HEK293 (cell line): Measurements from ENCODE around the gene GAS2L2.

ENCODE experiments used
- CTCF ChIA-PET: fragments of 350-600 bp; formaldehyde crosslinking; extraction: SDS; loops from one replicate; lab custom pipeline; 2021; ENCODE audit warnings: antibody characterized with exemption; lab: Yijun Ruan, JAX
- POLR2A ChIA-PET: fragments of 300-600 bp; formaldehyde crosslinking; extraction: SDS; loops from one replicate; lab custom pipeline; 2020; ENCODE audit warnings: antibody characterized with exemption, inconsistent platforms; lab: Yijun Ruan, JAX
- H3K27ac ChIP-seq: fragments of 200-500 bp; sonication (Bioruptor generic); 2 replicates; pipeline ENCODE4 v1.5.1; 2014; ENCODE audit warnings: low read depth, low read length, control low read depth, inconsistent platforms; ENCODE audit errors: extremely low read depth
- H3K36me3 ChIP-seq, 2 experiments: fragments of 200-500 bp in 1 of 2; sonication (Bioruptor generic) in 1 of 2; 1 replicate in 1 of 2; 2 replicates in 1 of 2; pipeline ENCODE4 v1.5.1; 2014 to 2017; ENCODE audit warnings: inconsistent platforms in 2 of 2, low read length in 2 of 2; ENCODE audit not compliant: control insufficient read depth in 2 of 2, insufficient read depth in 1 of 2
- H3K4me1 ChIP-seq: fragments of 200-500 bp; sonication (Bioruptor generic); 2 replicates; pipeline ENCODE4 v1.5.1; 2014; ENCODE audit warnings: mild to moderate bottlenecking, low read length, inconsistent platforms; ENCODE audit not compliant: control insufficient read depth, insufficient read depth
- H3K4me3 ChIP-seq: 2 replicates; pipeline ENCODE4 v1.5.1; 2011; ENCODE audit warnings: low read depth, mild to moderate bottlenecking, control low read depth, low read length, moderate library complexity
- H3K9me3 ChIP-seq: fragments of 200-500 bp; sonication (Bioruptor generic); 2 replicates; pipeline ENCODE4 v1.5.1; 2014; ENCODE audit warnings: low read depth, low read length, inconsistent platforms; ENCODE audit not compliant: control insufficient read depth, insufficient read depth
- INSM2 ChIP-seq: fragments of 450-650 bp; formaldehyde crosslinking; IDR thresholded peaks from 2 replicates; pipeline ENCODE4 v1.5.1; 2016; ENCODE audit warnings: missing biosample characterization, missing genetic modification characterization
- KLF10 ChIP-seq: fragments of 450-650 bp; IDR thresholded peaks from 2 replicates; pipeline ENCODE4 v1.5.1; 2018; ENCODE audit warnings: missing biosample characterization, mild to moderate bottlenecking, missing genetic modification characterization
- MYNN ChIP-seq: fragments of 450-650 bp; formaldehyde crosslinking; IDR thresholded peaks from 2 replicates; pipeline ENCODE4 v1.5.1; 2016; ENCODE audit warnings: missing biosample characterization, missing genetic modification characterization, borderline replicate concordance
- SALL2 ChIP-seq: fragments of 450-650 bp; formaldehyde crosslinking; IDR thresholded peaks from 2 replicates; pipeline ENCODE4 v1.5.0; 2017; ENCODE audit warnings: missing biosample characterization, mild to moderate bottlenecking, missing genetic modification characterization, borderline replicate concordance
- SCRT1 ChIP-seq: fragments of 450-650 bp; formaldehyde crosslinking; IDR thresholded peaks from 2 replicates; pipeline ENCODE4 v1.5.1; 2016; ENCODE audit warnings: missing biosample characterization, missing genetic modification characterization, borderline replicate concordance
- SETDB1 ChIP-seq: IDR thresholded peaks from one replicate; pipeline ENCODE4 v1.6.1; 2017; ENCODE audit warnings: mild to moderate bottlenecking, low read length, moderate library complexity, mixed read lengths; ENCODE audit not compliant: insufficient read length
- YY2 ChIP-seq: fragments of 450-650 bp; formaldehyde crosslinking; IDR thresholded peaks from 2 replicates; pipeline ENCODE4 v1.5.1; 2016; ENCODE audit warnings: missing biosample characterization, missing genetic modification characterization
- ZNF112 ChIP-seq: fragments of 450-650 bp; formaldehyde crosslinking; IDR thresholded peaks from 2 replicates; pipeline ENCODE4 v1.5.0; 2017; ENCODE audit warnings: missing biosample characterization, missing genetic modification characterization
- ZNF114 ChIP-seq: fragments of 450-650 bp; formaldehyde crosslinking; IDR thresholded peaks from 2 replicates; pipeline ENCODE4 v1.5.0; 2017; ENCODE audit warnings: missing biosample characterization, missing genetic modification characterization
- ZNF274 ChIP-seq, 2 experiments: fragments of 200-500 bp in 1 of 2; fragments of 450-650 bp in 1 of 2; sonication (Bioruptor generic) in 1 of 2; formaldehyde crosslinking in 1 of 2; IDR thresholded peaks; 2 replicates each; pipeline versions ENCODE4 v1.5.1 to v1.6.1; 2014 to 2016; ENCODE audit warnings: borderline replicate concordance in 1 of 2, inconsistent platforms in 1 of 2, low read length in 1 of 2, missing biosample characterization in 1 of 2, missing genetic modification characterization in 1 of 2
- ZNF324 ChIP-seq: fragments of 450-650 bp; formaldehyde crosslinking; IDR thresholded peaks from 2 replicates; pipeline ENCODE4 v1.5.1; 2016; ENCODE audit warnings: missing biosample characterization, missing genetic modification characterization
- ZNF426 ChIP-seq: fragments of 450-650 bp; formaldehyde crosslinking; IDR thresholded peaks from 2 replicates; pipeline ENCODE4 v1.5.1; 2017; ENCODE audit warnings: missing biosample characterization, missing genetic modification characterization, mild to moderate bottlenecking, inconsistent platforms, moderate library complexity
- ZNF561 ChIP-seq: fragments of 450-650 bp; IDR thresholded peaks from 2 replicates; pipeline ENCODE4 v1.5.1; 2018; ENCODE audit warnings: missing biosample characterization, missing genetic modification characterization, borderline replicate concordance
- ZXDB ChIP-seq: fragments of 450-650 bp; formaldehyde crosslinking; IDR thresholded peaks from 2 replicates; pipeline ENCODE4 v1.5.1; 2016; ENCODE audit warnings: missing biosample characterization, missing genetic modification characterization
- TF ChIP-seq, protein P1 (sequence below): fragments of 450-650 bp; formaldehyde crosslinking; conservative IDR thresholded peaks from 2 replicates; pipeline ENCODE4 v1.5.1; 2016; ENCODE audit warnings: low read depth, missing biosample characterization, missing genetic modification characterization
- TF ChIP-seq, protein P2 (sequence below): fragments of 450-650 bp; formaldehyde crosslinking; IDR thresholded peaks from 2 replicates; pipeline ENCODE4 v1.5.1; 2016; ENCODE audit warnings: missing biosample characterization, missing genetic modification characterization
- TF ChIP-seq, protein P3 (sequence below): fragments of 450-650 bp; formaldehyde crosslinking; IDR thresholded peaks from 2 replicates; pipeline ENCODE4 v1.5.1; 2016; ENCODE audit warnings: missing biosample characterization, missing genetic modification characterization
- TF ChIP-seq, protein P4 (sequence below): fragments of 450-650 bp; formaldehyde crosslinking; IDR thresholded peaks from 2 replicates; pipeline ENCODE4 v1.5.1; 2016; ENCODE audit warnings: missing biosample characterization, missing genetic modification characterization

GAS2L2 gene

GRCh38 chr17:35775039-35775438 is 22.0 kb upstream of the GAS2L2 start:
- TF ChIP-seq YY2 (tag by site-specific recombination) (no peak), SCRT1 (tag by site-specific recombination) (no peak), SETDB1 (no peak), MYNN (tag by site-specific recombination) (no peak), SALL2 (tag by site-specific recombination) (no peak), KLF10 (no peak), ZNF274 (IDR thresholded peaks at IDR 0.05; ENCODE audit: low read length) (no peak), ZNF274 (tag by site-specific recombination; IDR thresholded peaks at IDR 0.05; ENCODE audit: borderline replicate concordance) (no peak), ZNF112 (tag by site-specific recombination) (no peak), ZNF426 (no peak), ZNF114 (tag by site-specific recombination) (no peak), ZXDB (tag by site-specific recombination) (no peak), ZNF324 (tag by site-specific recombination) (no peak), ZNF561 (no peak), INSM2 (tag by site-specific recombination) (no peak)
- TF ChIP-seq, protein P1, sequence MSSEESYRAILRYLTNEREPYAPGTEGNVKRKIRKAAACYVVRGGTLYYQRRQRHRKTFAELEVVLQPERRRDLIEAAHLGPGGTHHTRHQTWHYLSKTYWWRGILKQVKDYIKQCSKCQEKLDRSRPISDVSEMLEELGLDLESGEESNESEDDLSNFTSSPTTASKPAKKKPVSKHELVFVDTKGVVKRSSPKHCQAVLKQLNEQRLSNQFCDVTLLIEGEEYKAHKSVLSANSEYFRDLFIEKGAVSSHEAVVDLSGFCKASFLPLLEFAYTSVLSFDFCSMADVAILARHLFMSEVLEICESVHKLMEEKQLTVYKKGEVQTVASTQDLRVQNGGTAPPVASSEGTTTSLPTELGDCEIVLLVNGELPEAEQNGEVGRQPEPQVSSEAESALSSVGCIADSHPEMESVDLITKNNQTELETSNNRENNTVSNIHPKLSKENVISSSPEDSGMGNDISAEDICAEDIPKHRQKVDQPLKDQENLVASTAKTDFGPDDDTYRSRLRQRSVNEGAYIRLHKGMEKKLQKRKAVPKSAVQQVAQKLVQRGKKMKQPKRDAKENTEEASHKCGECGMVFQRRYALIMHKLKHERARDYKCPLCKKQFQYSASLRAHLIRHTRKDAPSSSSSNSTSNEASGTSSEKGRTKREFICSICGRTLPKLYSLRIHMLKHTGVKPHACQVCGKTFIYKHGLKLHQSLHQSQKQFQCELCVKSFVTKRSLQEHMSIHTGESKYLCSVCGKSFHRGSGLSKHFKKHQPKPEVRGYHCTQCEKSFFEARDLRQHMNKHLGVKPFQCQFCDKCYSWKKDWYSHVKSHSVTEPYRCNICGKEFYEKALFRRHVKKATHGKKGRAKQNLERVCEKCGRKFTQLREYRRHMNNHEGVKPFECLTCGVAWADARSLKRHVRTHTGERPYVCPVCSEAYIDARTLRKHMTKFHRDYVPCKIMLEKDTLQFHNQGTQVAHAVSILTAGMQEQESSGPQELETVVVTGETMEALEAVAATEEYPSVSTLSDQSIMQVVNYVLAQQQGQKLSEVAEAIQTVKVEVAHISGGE (tag by site-specific recombination), result no peak
- TF ChIP-seq, protein P2, sequence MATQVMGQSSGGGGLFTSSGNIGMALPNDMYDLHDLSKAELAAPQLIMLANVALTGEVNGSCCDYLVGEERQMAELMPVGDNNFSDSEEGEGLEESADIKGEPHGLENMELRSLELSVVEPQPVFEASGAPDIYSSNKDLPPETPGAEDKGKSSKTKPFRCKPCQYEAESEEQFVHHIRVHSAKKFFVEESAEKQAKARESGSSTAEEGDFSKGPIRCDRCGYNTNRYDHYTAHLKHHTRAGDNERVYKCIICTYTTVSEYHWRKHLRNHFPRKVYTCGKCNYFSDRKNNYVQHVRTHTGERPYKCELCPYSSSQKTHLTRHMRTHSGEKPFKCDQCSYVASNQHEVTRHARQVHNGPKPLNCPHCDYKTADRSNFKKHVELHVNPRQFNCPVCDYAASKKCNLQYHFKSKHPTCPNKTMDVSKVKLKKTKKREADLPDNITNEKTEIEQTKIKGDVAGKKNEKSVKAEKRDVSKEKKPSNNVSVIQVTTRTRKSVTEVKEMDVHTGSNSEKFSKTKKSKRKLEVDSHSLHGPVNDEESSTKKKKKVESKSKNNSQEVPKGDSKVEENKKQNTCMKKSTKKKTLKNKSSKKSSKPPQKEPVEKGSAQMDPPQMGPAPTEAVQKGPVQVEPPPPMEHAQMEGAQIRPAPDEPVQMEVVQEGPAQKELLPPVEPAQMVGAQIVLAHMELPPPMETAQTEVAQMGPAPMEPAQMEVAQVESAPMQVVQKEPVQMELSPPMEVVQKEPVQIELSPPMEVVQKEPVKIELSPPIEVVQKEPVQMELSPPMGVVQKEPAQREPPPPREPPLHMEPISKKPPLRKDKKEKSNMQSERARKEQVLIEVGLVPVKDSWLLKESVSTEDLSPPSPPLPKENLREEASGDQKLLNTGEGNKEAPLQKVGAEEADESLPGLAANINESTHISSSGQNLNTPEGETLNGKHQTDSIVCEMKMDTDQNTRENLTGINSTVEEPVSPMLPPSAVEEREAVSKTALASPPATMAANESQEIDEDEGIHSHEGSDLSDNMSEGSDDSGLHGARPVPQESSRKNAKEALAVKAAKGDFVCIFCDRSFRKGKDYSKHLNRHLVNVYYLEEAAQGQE, result no peak
- TF ChIP-seq, protein P3, sequence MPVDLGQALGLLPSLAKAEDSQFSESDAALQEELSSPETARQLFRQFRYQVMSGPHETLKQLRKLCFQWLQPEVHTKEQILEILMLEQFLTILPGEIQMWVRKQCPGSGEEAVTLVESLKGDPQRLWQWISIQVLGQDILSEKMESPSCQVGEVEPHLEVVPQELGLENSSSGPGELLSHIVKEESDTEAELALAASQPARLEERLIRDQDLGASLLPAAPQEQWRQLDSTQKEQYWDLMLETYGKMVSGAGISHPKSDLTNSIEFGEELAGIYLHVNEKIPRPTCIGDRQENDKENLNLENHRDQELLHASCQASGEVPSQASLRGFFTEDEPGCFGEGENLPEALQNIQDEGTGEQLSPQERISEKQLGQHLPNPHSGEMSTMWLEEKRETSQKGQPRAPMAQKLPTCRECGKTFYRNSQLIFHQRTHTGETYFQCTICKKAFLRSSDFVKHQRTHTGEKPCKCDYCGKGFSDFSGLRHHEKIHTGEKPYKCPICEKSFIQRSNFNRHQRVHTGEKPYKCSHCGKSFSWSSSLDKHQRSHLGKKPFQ, result no peak
- TF ChIP-seq, protein P4, sequence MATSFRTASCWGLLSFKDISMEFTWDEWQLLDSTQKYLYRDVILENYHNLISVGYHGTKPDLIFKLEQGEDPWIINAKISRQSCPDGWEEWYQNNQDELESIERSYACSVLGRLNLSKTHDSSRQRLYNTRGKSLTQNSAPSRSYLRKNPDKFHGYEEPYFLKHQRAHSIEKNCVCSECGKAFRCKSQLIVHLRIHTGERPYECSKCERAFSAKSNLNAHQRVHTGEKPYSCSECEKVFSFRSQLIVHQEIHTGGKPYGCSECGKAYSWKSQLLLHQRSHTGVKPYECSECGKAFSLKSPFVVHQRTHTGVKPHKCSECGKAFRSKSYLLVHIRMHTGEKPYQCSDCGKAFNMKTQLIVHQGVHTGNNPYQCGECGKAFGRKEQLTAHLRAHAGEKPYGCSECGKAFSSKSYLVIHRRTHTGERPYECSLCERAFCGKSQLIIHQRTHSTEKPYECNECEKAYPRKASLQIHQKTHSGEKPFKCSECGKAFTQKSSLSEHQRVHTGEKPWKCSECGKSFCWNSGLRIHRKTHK (tag by site-specific recombination), result no peak
- H3K4me3 ChIP-seq, result no peak overlapping the region
- ChIA-PET CTCF (interaction anchor here (0.9 to 2.7 kb wide), 4 partner anchors 8 to 34 kb away, joined by 3 to 26 read pairs (median 5); no protein-coding TSS in a partner anchor), POLR2A (interaction anchor here (1.0 kb wide), 2 partner anchors 25 to 34 kb away, joined by 3 to 5 read pairs; partner anchors contain the start of gene TAF15)
- H3K36me3 ChIP-seq, result no peaks in the 10 kb centered on the region
- peaks cover 10% of the 10 kb centered on the region; the same call in 1 of the 2 replicates for H3K4me1 ChIP-seq
- H3K27ac ChIP-seq, result no peak overlapping the region
- H3K9me3 ChIP-seq, result no peaks in the 10 kb centered on the region
